Erythroblast (primary cell): Measurements from ENCODE around the gene AVL9.

ENCODE experiments used
- GATA1 ChIP-seq: IDR thresholded peaks from 2 replicates; pipeline ENCODE4 v1.6.1; 2011; ENCODE audit warnings: low read depth, mild to moderate bottlenecking, control low read depth, low read length, moderate library complexity
- POLR2A ChIP-seq: IDR thresholded peaks from 2 replicates; pipeline ENCODE4 v1.6.1; 2011; ENCODE audit warnings: mild to moderate bottlenecking, low read length

- TF ChIP-seq POLR2A: no peak
- TF ChIP-seq GATA1: no peak
These were observed 29.3 kb downstream of the AVL9 start for GRCh38 chr7:32524631-32525030.
